Adrenal gland (tissue), 5 donors: ENCODE measurements around the gene SEC11A.

ENCODE experiments used
- CTCF ChIP-seq, 6 experiments: fragments of 450-650 bp in 4 of 6; fragments of 200-600 bp in 2 of 6; sonication (generic) in 1 of 6; IDR thresholded peaks; 1 replicate in 5 of 6; 2 replicates in 1 of 6; pipeline versions ENCODE4 v1.5.1 to v1.8.0; 2016 to 2021; ENCODE audit warnings: antibody characterized with exemption in 6 of 6, mild to moderate bottlenecking in 2 of 6, moderate library complexity in 1 of 6
- POLR2A ChIP-seq, 2 donors: fragments of 450-650 bp; IDR thresholded peaks; one replicate each; pipeline ENCODE4 v1.6.1; 2017; ENCODE audit warnings: antibody characterized with exemption in 2 of 2, mild to moderate bottlenecking in 2 of 2, moderate library complexity in 1 of 2
- donor health status: DM: no; HTN: no; CAD: no.

DNA sequence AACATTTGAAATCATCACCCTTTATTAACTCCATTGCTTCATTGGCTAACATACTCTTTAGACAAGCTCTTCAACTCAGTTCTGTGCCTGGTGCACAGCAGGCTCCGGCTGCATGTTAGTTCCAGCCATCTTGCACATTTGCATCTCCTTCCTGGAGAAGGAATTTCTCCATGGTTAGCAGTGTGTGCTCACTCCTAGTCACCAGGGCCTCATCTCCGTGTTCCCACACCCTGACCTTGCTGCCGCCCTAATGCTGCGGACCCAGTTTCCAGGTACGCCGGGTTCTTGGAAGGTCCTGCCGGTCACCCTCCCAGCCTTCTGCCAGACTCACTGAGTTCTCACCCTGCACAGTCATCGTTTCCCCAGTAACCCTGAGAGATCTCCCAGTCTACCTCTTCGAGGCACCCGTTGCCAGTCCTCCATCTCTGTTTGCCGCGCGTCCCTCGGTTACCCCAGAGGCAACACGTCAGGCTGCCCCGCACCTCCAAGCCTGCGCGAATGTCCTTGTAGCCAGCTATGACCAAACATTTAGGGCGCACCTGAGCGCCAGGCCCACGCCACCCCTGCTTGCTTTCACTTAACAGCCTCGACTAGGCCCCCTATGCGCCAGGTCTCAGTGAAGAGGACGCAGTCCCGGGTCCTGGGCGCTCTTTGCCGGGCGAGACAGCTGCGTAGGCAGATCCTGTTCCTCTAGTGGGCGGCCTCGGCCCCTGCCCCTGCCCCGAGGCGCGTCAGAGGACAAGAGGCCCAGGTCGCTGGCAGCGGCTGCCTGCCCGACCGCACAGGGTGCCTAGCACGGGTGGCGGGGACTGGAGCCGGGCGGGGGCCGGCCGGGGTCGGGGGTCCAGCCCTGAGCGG lies 31.7 kb upstream of the SEC11A start:
- TF ChIP-seq CTCF (IDR thresholded peaks at IDR 0.05): peak in 2 of 6 experiments; percentile 10 to 18
- peak in 1 of 2 donors; percentile 78 for TF ChIP-seq POLR2A (IDR thresholded peaks at IDR 0.05)
